Uterus (tissue), 4 donors: ENCODE results near the gene SET. TPM values are rescaled to one million over a fixed set of nuclear protein-coding genes. Genes with fewer than 3 reads are reported as not detected.

Experiments
- DNase-seq, 2 donors: peaks; one replicate each; pipeline ENCODE4 v3.0.0-alpha.2; 2019 to 2020
- H3K27ac ChIP-seq, 2 donors: fragments of 200-600 bp; sonication (generic); 1 replicate in 1 of 2; 2 replicates in 1 of 2; pipeline ENCODE4 v1.5.1; 2016 to 2018
- H3K27me3 ChIP-seq, 2 donors: fragments of 200-600 bp; sonication (generic); one replicate each; pipeline ENCODE4 v1.5.1; 2018 to 2019; ENCODE audit warnings: control low read depth in 1 of 2
- H3K36me3 ChIP-seq, 2 donors: fragments of 200-600 bp; sonication (generic); one replicate each; pipeline ENCODE4 v1.5.1; 2019; ENCODE audit warnings: control low read depth in 1 of 2
- H3K4me1 ChIP-seq, 2 donors: fragments of 200-600 bp; sonication (generic); one replicate each; pipeline ENCODE4 v1.5.1; 2018 to 2019; ENCODE audit warnings: control low read depth in 1 of 2
- H3K4me3 ChIP-seq, 2 donors: fragments of 200-600 bp; sonication (generic); 1 replicate in 1 of 2; 2 replicates in 1 of 2; pipeline ENCODE4 v1.5.1; 2018 to 2019; ENCODE audit warnings: mild to moderate bottlenecking in 1 of 2
- H3K9me3 ChIP-seq, 2 donors: fragments of 200-600 bp; sonication (generic); one replicate each; pipeline ENCODE4 v1.5.1; 2019; ENCODE audit warnings: control low read depth in 1 of 2
- POLR2A ChIP-seq, 2 donors: fragments of 450-650 bp; IDR thresholded peaks; one replicate each; pipeline ENCODE4 v1.6.1; 2016; ENCODE audit warnings: antibody characterized with exemption in 2 of 2, mild to moderate bottlenecking in 1 of 2, moderate library complexity in 1 of 2
- intact Hi-C: fragments of 100-400 bp; cut with DNase I; formaldehyde crosslinking; loops from one replicate; pipeline ENCODE4 v1.15.1; 2023; ENCODE audit warnings: low total_unique reads
- total RNA-seq, 4 donors: library from RNA; depleted of rRNA in 3 of 4; stranded (reverse); fragments of >200 nt in 3 of 4; gene quantifications; one replicate each; pipeline versions ENCODE4 v1.1.0 to v1.2.4, GENCODE V29; 2014 to 2023
- TF ChIP-seq, protein P1 (sequence below), 4 experiments: fragments of 200-600 bp in 2 of 4; fragments of 450-650 bp in 2 of 4; sonication (generic) in 2 of 4; IDR thresholded peaks; one replicate each; pipeline ENCODE4 v1.5.1; 2016 to 2019; ENCODE audit warnings: antibody characterized with exemption in 4 of 4, mild to moderate bottlenecking in 2 of 4, moderate library complexity in 1 of 4
- donor health status: DM: yes; HTN: yes; CAD: no.

Gene SET, protein sequence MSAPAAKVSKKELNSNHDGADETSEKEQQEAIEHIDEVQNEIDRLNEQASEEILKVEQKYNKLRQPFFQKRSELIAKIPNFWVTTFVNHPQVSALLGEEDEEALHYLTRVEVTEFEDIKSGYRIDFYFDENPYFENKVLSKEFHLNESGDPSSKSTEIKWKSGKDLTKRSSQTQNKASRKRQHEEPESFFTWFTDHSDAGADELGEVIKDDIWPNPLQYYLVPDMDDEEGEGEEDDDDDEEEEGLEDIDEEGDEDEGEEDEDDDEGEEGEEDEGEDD
- 100 to 1,000 TPM in 3 of 4 donors, 10 to 100 TPM in 1; 79.9 to 481 (median 197) TPM for total RNA-seq

DNA sequence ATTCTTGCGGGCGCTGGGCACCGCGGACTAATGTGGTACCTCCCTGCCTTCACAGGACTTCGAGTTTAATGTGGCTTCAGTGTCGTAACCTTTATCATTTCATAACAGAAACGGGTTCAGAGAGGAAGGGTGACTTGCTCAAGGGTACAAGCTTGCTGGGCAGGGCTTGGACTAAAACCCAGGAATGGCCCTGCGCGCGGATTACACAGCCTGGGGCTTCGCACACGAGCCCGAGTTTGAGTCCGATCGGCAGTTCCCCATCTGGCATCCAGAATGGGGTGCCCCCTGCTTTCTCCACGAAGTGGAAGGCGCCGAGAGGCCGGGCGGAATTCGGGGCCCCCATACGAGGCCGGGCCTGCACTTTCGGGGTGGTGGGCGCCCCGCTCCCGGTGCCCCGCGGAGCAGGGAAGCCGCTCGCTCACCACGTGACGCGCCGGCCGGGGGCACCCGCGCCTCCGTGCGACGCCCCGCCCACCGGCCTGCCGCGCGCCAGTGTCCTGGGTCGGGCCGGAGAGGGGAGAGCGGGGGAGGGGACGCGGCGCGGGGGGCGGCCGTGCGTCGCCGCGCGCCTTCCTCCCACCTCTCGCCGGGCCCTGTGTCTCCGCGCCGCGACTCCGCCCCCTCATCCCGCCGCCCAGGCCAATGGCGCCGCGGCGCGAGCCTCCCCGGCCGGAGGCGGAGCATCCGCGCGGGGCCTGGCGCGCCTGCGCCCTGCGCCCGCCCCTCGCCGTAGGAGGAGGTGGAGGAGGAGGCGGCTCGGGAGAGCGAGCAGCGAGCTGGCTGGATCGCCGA is at the start of gene SET:
Gene SET, plus strand, starts transcription at position 722 of the 792 bp plus-strand sequence. CDS start 361 bp downstream, outside the sequence.
- Histone ChIP-seq H3K27ac (peak within 1 kb of the TSS; percentile 95 to 99), H3K27me3 (no peaks in the 10 kb centered on the region), H3K36me3 (no peaks in the 10 kb centered on the region), H3K4me1 (peaks cover 0 to 9% of the 10 kb centered on the region in 2 donors), H3K9me3 (no peaks in the 10 kb centered on the region), H3K4me3 (peak within 1 kb of the TSS; percentile 69 to 97)
- intact Hi-C loops = no loop called here
- peak; percentile 93 to 94 for DNase-seq
- TF ChIP-seq, protein P1, sequence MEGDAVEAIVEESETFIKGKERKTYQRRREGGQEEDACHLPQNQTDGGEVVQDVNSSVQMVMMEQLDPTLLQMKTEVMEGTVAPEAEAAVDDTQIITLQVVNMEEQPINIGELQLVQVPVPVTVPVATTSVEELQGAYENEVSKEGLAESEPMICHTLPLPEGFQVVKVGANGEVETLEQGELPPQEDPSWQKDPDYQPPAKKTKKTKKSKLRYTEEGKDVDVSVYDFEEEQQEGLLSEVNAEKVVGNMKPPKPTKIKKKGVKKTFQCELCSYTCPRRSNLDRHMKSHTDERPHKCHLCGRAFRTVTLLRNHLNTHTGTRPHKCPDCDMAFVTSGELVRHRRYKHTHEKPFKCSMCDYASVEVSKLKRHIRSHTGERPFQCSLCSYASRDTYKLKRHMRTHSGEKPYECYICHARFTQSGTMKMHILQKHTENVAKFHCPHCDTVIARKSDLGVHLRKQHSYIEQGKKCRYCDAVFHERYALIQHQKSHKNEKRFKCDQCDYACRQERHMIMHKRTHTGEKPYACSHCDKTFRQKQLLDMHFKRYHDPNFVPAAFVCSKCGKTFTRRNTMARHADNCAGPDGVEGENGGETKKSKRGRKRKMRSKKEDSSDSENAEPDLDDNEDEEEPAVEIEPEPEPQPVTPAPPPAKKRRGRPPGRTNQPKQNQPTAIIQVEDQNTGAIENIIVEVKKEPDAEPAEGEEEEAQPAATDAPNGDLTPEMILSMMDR (IDR thresholded peaks at IDR 0.05) = peak in 1 of 4 experiments; percentile 24
- TF ChIP-seq POLR2A (IDR thresholded peaks at IDR 0.05) = peak; percentile 97 to 100

DNA sequence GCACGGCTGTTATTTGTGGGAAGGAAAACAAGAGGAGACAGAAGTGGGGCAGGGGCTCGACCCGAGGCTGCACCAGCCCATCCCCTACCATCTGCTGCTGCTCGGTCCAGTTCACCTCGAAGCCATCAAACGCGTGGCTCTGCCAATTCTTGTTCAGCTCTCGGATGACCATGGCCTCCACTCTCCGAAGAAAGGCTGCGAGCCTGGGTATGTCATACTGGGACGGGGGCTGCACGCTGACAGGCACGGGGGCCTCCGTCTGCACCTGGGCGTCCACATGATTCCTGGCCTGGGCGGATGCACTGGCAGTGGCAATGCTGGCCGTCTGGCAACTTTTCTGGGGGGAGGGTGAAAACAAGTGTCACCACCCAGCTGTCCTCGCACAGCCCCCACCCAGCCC is 48.4 kb upstream of the SET start:
- TF ChIP-seq, protein P1 (IDR thresholded peaks at IDR 0.05) = no peak
- no peak for TF ChIP-seq POLR2A (IDR thresholded peaks at IDR 0.05)
- Histone ChIP-seq H3K27me3 (no peaks in the 10 kb centered on the region), H3K36me3 (no peaks in the 10 kb centered on the region), H3K9me3 (no peaks in the 10 kb centered on the region), H3K4me3 (no peak overlapping the region), H3K4me1 (peaks cover 0 to 4% of the 10 kb centered on the region in 2 donors), H3K27ac (no peak overlapping the region)
- intact Hi-C loops = no loop called here
- DNase-seq = no peak

DNA sequence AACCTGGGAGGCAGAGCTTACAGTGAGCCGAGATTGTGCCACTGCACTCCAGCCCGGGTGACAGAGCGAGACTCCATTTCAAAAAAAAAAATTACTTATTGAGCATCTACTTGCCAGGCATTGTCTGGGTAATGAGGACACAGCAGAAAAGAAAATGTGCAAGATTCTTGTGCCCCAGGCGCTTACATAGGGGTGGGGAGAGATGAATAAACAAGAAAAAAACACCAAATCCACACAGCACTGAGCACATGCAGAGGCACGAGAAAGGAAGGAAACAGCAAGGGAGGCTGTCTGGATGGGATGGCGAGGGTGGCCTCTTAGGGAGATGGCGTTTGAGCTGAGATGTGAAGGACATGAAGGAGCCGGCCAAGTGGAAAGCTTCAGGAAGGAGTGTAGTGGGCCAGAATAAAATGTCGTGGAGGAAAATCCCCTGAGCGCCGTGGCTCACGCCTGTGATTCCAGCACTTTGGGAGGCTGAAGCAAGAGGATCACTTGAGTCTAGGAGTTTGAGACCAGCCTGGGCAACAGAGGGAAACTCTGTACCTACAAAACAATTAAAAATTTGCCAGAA is 46.3 kb upstream of the SET start:
- no peaks in the 10 kb centered on the region for H3K27me3 ChIP-seq
- no peak overlapping the region for H3K4me3 ChIP-seq
- H3K4me1 ChIP-seq = no peaks in the 10 kb centered on the region
- H3K27ac ChIP-seq = no peak overlapping the region
- intact Hi-C loops = no loop called here
- H3K9me3 ChIP-seq = no peaks in the 10 kb centered on the region
- TF ChIP-seq, protein P1 (IDR thresholded peaks at IDR 0.05) = no peak
- no peak for TF ChIP-seq POLR2A (IDR thresholded peaks at IDR 0.05)
- DNase-seq = no peak
- H3K36me3 ChIP-seq = no peaks in the 10 kb centered on the region

DNA sequence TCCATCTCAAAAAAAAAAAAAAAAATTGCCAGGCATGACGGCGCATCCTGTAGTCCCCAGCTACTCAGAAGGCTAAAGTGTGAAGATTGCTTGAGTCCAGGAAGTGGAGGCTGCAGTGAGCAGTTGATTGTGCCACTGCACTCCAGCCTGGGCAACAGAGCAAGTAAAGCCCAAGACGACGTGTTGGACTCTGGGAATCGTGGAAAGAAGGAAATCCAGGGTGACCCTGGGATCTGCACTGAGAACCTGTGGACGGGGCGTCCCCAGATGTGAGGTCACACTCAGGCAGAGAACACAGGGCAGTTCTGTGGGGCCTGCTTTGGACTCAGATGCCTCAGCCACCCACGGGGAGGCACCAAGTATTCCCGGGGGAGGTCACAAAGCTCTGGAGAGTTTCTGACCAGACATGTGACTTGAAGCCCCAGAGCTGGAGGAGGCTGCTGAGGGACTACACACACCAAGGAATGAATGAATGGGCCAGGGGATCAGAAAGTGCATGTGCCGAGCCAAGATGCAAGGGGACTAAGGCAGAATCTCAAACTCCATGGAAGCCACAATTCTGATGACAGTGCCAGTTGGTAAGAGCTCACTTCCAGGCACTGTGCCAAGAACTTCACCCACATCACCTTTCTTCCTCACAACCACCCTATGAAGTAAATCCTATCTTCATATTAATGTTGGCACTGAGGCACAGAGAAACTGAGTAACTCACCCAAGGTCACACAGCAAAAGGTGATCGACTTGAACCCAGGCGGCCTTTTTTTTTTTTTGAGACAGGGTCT is 45.3 kb upstream of the SET start:
- intact Hi-C loops = no loop called here
- no peaks in the 10 kb centered on the region for H3K4me1 ChIP-seq
- H3K36me3 ChIP-seq = no peaks in the 10 kb centered on the region
- H3K27ac ChIP-seq = no peak overlapping the region
- TF ChIP-seq, protein P1 (IDR thresholded peaks at IDR 0.05) = no peak
- TF ChIP-seq POLR2A (IDR thresholded peaks at IDR 0.05) = no peak
- no peak overlapping the region for H3K4me3 ChIP-seq
- H3K27me3 ChIP-seq = no peaks in the 10 kb centered on the region
- no peak for DNase-seq
- H3K9me3 ChIP-seq = no peaks in the 10 kb centered on the region
